ENCODE data around the gene PRSS50.

PRSS50 gene

GRCh38 chr3:46667657-46668056, 50.0 kb downstream of the PRSS50 start:
- DNase-seq = no peak

GRCh38 chr3:46667061-46667621, 50.5 kb downstream of the PRSS50 start:
- no peak for DNase-seq

- no peak for DNase-seq
Observed at GRCh38 chr3:46666453-46666845, 51.2 kb downstream of the PRSS50 start.

DNA sequence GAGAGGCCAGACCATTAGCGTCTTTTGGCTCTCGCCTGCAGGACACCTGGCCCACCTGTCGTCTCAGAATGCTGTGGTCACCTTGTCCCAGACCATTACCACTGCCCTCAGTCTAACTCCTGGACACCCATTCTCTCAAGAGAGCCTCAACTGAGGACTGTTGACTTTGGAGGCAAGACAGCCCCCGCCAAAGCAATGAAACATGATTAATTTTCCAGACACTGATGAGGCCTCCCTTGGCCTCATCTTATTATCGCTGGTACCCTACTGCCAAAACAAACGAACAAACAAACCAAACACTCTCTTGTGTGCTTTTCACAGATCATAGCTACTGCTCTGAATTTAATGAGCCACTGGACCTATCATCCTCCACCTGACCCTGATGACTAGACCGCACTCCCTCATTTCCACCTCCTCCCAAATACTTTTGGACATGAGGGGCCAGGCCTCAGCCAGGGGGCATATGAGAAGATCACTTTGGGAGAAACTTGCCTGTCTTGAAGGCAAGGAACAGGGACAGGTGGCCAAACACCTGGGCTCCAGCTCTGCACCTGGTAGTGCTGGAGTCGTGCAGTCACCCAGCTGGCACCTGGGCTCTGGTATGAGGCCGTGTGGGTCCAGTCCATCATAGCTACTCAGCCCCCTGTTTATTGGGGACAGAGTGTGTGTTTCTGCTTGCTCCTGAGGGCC, 51.8 kb downstream of the PRSS50 start:
- DNase-seq = no peak

GRCh38 chr3:46664971-46665762, 52.5 kb downstream of the PRSS50 start:
- no peak for DNase-seq

- no peak for DNase-seq
Observed at GRCh38 chr3:46664188-46664970, 53.3 kb downstream of the PRSS50 start.

DNA sequence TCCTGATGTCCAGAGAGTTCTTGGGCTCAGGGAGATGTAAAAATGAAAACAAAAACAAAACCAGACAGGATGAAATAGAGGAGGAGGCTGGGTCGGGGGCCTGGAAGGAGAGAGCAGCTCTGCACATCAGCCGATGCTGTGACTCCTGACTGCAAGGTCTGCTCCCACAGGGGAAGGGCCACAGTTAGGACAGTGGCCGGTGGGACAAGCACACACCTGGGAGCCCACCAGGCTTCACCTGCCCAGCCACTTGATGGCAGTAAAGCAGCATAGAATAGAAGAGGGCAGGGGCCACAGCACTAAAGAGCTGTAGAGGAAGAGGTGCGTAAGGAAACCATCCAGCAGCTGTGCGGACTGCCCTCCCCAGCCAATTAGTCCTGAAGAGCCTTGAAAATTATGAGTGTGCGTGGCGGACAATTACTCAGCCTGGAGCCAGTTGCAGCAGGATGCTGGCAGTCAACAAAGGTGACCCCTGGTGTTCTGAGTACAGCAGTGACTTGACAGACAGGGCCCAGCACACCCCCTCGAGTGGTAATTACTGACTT, 54.0 kb downstream of the PRSS50 start:
- DNase-seq = peak; percentile 29

GRCh38 chr3:46662771-46663551, 54.7 kb downstream of the PRSS50 start:
- DNase-seq = no peak
